GM12892 (cell line): Measurements from ENCODE around the gene ACSF3.

Experiments
- POLR2A ChIP-seq: IDR thresholded peaks from 2 replicates; pipeline ENCODE4 v1.6.1; 2011; ENCODE audit warnings: low read depth, low read length, control low read depth
- POLR2AphosphoS5 ChIP-seq: IDR thresholded peaks from 2 replicates; pipeline ENCODE4 v1.6.1; 2011; ENCODE audit warnings: low read depth, low read length, control low read depth

DNA sequence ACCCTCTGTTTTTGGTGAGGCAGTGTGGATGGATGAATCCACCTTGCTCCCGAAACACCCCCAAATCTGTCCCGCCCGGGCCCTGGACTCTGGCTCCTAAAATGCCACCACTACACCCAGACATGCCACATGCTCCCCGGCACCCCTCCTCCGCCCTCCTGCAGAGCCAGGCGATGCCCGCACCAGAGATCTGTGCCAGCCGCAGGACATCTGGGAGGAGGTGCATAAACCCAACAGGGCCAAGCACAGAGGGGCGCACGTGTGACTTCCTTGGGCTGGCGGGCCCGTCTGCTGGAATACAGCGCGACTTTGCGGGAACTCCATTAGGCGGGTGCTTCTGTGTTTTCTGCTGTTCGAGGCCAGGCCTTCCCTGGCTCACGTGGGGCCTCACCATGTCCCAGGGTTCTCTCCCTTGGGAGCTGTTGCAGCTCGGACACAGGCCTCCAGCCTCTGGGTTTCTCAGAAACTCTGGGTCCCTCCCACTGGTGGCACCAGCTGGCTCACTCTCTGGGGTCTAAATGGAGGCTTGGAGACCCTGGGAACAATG lies 14.1 kb upstream of the ACSF3 start:
- TF ChIP-seq POLR2A = no peak
- TF ChIP-seq POLR2AphosphoS5 = no peak
